K562 (cell line): ENCODE measurements around the gene TSTD2. TPM values are rescaled to one million over a fixed set of nuclear protein-coding genes. Genes with fewer than 3 reads are reported as not detected.
A peak's percentile ranks its signal among the peaks of the same experiment; 100 is the strongest.

Experiments used
- BRD9 ChIP-seq: fragments of 450-650 bp; IDR thresholded peaks from 2 replicates; pipeline ENCODE4 v1.6.1; 2018; ENCODE audit warnings: low read depth; ENCODE audit not compliant: partially characterized antibody
- CBX5 ChIP-seq: IDR thresholded peaks from 2 replicates; pipeline ENCODE4 v1.6.1; 2014; ENCODE audit warnings: low read depth, borderline replicate concordance
- CCNT2 ChIP-seq: IDR thresholded peaks from 2 replicates; pipeline ENCODE4 v1.6.1; 2011; ENCODE audit warnings: borderline replicate concordance, low read depth, mild to moderate bottlenecking, moderate library complexity, mixed read lengths, low read length; ENCODE audit not compliant: insufficient read length; ENCODE audit errors: extremely low read depth
- DIDO1 ChIP-seq: fragments of 450-650 bp; IDR thresholded peaks from 2 replicates; pipeline ENCODE4 v1.6.1; 2016; ENCODE audit warnings: low read depth, missing biosample characterization, missing genetic modification characterization
- ELF2 ChIP-seq: fragments of 250-450 bp; sonication (Bioruptor Pico); IDR thresholded peaks from 2 replicates; pipeline ENCODE4 v1.5.0; 2021; ENCODE audit warnings: mild to moderate bottlenecking
- GATA2 ChIP-seq: sonication (generic); formaldehyde crosslinking; IDR thresholded peaks from 2 replicates; pipeline ENCODE4 v1.4.0; 2020; ENCODE audit warnings: mild to moderate bottlenecking, missing genetic modification reagents
- HDAC3 ChIP-seq: fragments of 450-650 bp; IDR thresholded peaks from 2 replicates; pipeline ENCODE4 v1.6.1; 2018; ENCODE audit warnings: borderline replicate concordance, mild to moderate bottlenecking, moderate library complexity; ENCODE audit not compliant: partially characterized antibody
- HMGN3 ChIP-seq: IDR thresholded peaks from 2 replicates; pipeline ENCODE4 v1.6.1; 2011; ENCODE audit warnings: borderline replicate concordance, low read depth, mild to moderate bottlenecking, mixed read lengths, low read length; ENCODE audit not compliant: insufficient read length; ENCODE audit errors: extremely low read depth
- MEIS2 ChIP-seq: fragments of 450-650 bp; IDR thresholded peaks from 2 replicates; pipeline ENCODE4 v1.6.1; 2014; ENCODE audit warnings: mild to moderate bottlenecking; ENCODE audit not compliant: partially characterized antibody
- NCOA4 ChIP-seq: fragments of 450-650 bp; IDR thresholded peaks from 2 replicates; pipeline ENCODE4 v1.6.1; 2018; ENCODE audit warnings: mild to moderate bottlenecking; ENCODE audit not compliant: partially characterized antibody
- PCBP1 ChIP-seq: fragments of 200-400 bp; formaldehyde crosslinking; IDR thresholded peaks from 2 replicates; pipeline ENCODE4 v1.6.1; 2018; ENCODE audit warnings: mild to moderate bottlenecking, low read depth, low read length; ENCODE audit not compliant: poor library complexity, severe bottlenecking
- POLR2G ChIP-seq: fragments of 200-400 bp; formaldehyde crosslinking; IDR thresholded peaks from 2 replicates; pipeline ENCODE4 v1.6.1; 2017; ENCODE audit warnings: low read depth, mild to moderate bottlenecking, antibody characterized with exemption, low read length, moderate library complexity
- RCOR1 ChIP-seq, 2 experiments: IDR thresholded peaks; 2 replicates each; pipeline ENCODE4 v1.6.1; 2012; ENCODE audit warnings: low read depth in 2 of 2, low read length in 2 of 2, borderline replicate concordance in 1 of 2, improper control_type of control experiment in 1 of 2
- SMARCA5 ChIP-seq: fragments of 450-650 bp; IDR thresholded peaks from 2 replicates; pipeline ENCODE4 v1.6.1; 2016
- TAF1 ChIP-seq: IDR thresholded peaks from 2 replicates; pipeline ENCODE4 v1.6.1; 2011; ENCODE audit warnings: mild to moderate bottlenecking, low read length, moderate library complexity; ENCODE audit not compliant: insufficient read depth, control insufficient read depth, severe bottlenecking; ENCODE audit errors: extremely low read depth
- TGIF2 ChIP-seq: sonication (generic); formaldehyde crosslinking; IDR thresholded peaks from 2 replicates; pipeline ENCODE4 v1.8.1; 2022; ENCODE audit warnings: mild to moderate bottlenecking, missing genetic modification reagents, moderate library complexity
- ZNF354B ChIP-seq: fragments of 250-450 bp; sonication (Bioruptor Pico); IDR thresholded peaks from 2 replicates; pipeline ENCODE4 v1.4.0; 2020
- ZNF764 ChIP-seq: fragments of 250-450 bp; sonication (Bioruptor Pico); IDR thresholded peaks from 2 replicates; pipeline ENCODE4 v1.4.0; 2020; ENCODE audit warnings: low read depth, mild to moderate bottlenecking, moderate library complexity
- polyA plus RNA-seq, 8 experiments: library from polyadenylated mRNA; depleted of rRNA in 4 of 8; stranded (reverse) in 5 of 8; unstranded in 3 of 8; fragments of >200 nt; fragmentation: Nextera tagmentation in 2 of 8; fragmentation: Illumina TruSeq in 1 of 8; extraction: Ambion mirVana in 2 of 8; extraction: Trizol in 1 of 8; gene quantifications; 2 replicates each; pipeline versions ENCODE4 v1.2.1 to v1.2.3, GENCODE V29; 2011 to 2014; ENCODE audit warnings: inconsistent platforms in 1 of 8, missing spikeins in 1 of 8
- total RNA-seq, 7 experiments: library from RNA; depleted of rRNA in 6 of 7; stranded (reverse); fragments of >200 nt in 6 of 7; fragmentation: Illumina TruSeq in 2 of 7; extraction: Trizol in 2 of 7; gene quantifications; 2 replicates each; pipeline versions ENCODE4 v1.2.1 to v1.2.3, GENCODE V29; 2011 to 2021; ENCODE audit warnings: low replicate concordance in 1 of 7
- TF ChIP-seq, protein P1 (sequence below), 3 experiments: IDR thresholded peaks in 2 of 3; conservative IDR thresholded peaks in 1 of 3; 2 replicates each; pipeline ENCODE4 v1.5.1; 2011 to 2012; ENCODE audit warnings: low read length in 3 of 3, mild to moderate bottlenecking in 3 of 3, control low read depth in 2 of 3, improper control_type of control experiment in 1 of 3, inconsistent platforms in 1 of 3, low read depth in 1 of 3, mixed read lengths in 1 of 3, moderate library complexity in 1 of 3; ENCODE audit not compliant: insufficient read depth in 2 of 3
- TF ChIP-seq, protein P2 (sequence below): sonication (generic); formaldehyde crosslinking; IDR thresholded peaks from 2 replicates; pipeline ENCODE4 v1.5.0; 2020; ENCODE audit warnings: missing genetic modification reagents
- TF ChIP-seq, protein P3 (sequence below): IDR thresholded peaks from 2 replicates; pipeline ENCODE4 v1.6.1; 2016; ENCODE audit warnings: missing genetic modification characterization, missing compliant biosample characterization
- TF ChIP-seq, protein P4 (sequence below): fragments of 250-450 bp; sonication (Bioruptor Pico); IDR thresholded peaks from 2 replicates; pipeline ENCODE4 v1.5.1; 2021; ENCODE audit warnings: mild to moderate bottlenecking

The TSTD2 gene
- total and polyA plus RNA-seq, 9 of the 15 experiments (the other 6 are each of a cell fraction or from before 2014, with no cell fraction given) = 10.1 to 36.7 (median 19.0) TPM

DNA sequence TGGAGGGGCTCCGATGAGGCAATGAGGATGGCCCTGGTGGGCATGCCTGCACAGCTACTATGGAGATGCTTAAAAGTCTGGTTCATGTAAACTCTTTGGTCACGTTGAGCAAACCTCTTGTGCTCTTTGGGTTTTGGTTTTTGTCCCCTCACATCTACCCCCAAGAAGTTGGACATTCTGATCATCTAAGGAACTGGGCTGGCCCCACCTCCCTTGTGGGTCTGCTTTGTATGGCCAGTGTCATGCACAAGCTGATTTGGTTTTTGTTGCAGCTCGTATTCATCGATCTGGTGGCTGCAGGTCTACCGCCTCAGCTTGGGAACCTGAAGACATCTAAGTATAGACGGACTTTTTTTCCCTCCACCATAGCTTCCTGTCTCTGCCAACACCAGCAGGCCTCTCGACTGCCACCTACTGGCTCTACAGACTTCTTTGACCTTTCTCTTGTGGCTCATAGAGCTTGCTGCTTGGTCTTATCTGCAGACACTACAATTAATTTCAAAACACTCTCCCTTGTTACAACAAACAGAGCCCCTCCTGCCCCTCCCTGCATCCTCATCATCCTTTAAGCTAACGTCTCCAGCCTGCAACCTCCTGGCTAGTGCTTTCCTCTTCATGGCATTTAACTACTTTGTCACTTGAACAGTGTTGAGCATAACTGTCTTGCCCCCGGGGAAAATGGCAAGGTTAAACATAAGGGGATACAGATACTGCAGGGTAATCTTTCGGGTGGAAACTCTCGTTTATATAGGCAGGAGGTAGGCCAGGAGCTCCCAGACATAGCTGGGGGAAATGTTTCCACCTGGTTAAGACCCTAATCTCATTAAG, 34.5 kb downstream of the TSTD2 start (continued):
- TF ChIP-seq, protein P1, sequence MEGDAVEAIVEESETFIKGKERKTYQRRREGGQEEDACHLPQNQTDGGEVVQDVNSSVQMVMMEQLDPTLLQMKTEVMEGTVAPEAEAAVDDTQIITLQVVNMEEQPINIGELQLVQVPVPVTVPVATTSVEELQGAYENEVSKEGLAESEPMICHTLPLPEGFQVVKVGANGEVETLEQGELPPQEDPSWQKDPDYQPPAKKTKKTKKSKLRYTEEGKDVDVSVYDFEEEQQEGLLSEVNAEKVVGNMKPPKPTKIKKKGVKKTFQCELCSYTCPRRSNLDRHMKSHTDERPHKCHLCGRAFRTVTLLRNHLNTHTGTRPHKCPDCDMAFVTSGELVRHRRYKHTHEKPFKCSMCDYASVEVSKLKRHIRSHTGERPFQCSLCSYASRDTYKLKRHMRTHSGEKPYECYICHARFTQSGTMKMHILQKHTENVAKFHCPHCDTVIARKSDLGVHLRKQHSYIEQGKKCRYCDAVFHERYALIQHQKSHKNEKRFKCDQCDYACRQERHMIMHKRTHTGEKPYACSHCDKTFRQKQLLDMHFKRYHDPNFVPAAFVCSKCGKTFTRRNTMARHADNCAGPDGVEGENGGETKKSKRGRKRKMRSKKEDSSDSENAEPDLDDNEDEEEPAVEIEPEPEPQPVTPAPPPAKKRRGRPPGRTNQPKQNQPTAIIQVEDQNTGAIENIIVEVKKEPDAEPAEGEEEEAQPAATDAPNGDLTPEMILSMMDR (IDR thresholded peaks at IDR 0.05 in 2 of 3, conservative IDR thresholded peaks at IDR 0.05 in 1 of 3; ENCODE audit: insufficient read depth in 2 of 3, low read depth in 1 of 3, low read length in 3 of 3) = peak; percentile 80 to 90 (median 86)
- no peak for TF ChIP-seq NCOA4
- TF ChIP-seq HDAC3 = no peak
- TF ChIP-seq, protein P2, sequence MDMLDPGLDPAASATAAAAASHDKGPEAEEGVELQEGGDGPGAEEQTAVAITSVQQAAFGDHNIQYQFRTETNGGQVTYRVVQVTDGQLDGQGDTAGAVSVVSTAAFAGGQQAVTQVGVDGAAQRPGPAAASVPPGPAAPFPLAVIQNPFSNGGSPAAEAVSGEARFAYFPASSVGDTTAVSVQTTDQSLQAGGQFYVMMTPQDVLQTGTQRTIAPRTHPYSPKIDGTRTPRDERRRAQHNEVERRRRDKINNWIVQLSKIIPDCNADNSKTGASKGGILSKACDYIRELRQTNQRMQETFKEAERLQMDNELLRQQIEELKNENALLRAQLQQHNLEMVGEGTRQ (CRISPR knock-in tag) = no peak
- TF ChIP-seq POLR2G = no peak
- TF ChIP-seq, protein P3, sequence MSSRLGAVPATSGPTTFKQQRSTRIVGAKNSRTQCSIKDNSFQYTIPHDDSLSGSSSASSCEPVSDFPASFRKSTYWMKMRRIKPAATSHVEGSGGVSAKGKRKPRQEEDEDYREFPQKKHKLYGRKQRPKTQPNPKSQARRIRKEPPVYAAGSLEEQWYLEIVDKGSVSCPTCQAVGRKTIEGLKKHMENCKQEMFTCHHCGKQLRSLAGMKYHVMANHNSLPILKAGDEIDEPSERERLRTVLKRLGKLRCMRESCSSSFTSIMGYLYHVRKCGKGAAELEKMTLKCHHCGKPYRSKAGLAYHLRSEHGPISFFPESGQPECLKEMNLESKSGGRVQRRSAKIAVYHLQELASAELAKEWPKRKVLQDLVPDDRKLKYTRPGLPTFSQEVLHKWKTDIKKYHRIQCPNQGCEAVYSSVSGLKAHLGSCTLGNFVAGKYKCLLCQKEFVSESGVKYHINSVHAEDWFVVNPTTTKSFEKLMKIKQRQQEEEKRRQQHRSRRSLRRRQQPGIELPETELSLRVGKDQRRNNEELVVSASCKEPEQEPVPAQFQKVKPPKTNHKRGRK (tag) = no peak
- TF ChIP-seq ZNF764 (CRISPR knock-in tag) = peak; percentile 83
- no peak for TF ChIP-seq TAF1
- no peak for TF ChIP-seq HMGN3
- TF ChIP-seq DIDO1 = no peak
- no peak for TF ChIP-seq CCNT2
- TF ChIP-seq ZNF354B (CRISPR knock-in tag) = no peak
- TF ChIP-seq GATA2 = no peak
- TF ChIP-seq, protein P4, sequence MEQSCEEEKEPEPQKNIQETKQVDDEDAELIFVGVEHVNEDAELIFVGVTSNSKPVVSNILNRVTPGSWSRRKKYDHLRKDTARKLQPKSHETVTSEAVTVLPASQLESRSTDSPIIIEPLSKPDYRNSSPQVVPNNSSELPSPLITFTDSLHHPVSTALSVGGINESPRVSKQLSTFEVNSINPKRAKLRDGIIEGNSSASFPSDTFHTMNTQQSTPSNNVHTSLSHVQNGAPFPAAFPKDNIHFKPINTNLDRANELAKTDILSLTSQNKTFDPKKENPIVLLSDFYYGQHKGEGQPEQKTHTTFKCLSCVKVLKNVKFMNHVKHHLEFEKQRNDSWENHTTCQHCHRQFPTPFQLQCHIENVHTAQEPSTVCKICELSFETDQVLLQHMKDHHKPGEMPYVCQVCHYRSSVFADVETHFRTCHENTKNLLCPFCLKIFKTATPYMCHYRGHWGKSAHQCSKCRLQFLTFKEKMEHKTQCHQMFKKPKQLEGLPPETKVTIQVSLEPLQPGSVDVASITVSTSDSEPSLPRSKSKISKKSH (CRISPR knock-in tag) = no peak
- TF ChIP-seq SMARCA5 = no peak; the same call in 1 of the 2 replicates
- 0 out of 4 replicates have a peak, but pooled peaks of 1 of the 2 experiments have one; percentile 20 for TF ChIP-seq RCOR1 (IDR thresholded peaks at IDR 0.05; ENCODE audit: borderline replicate concordance in 1 of 2, low read depth in 2 of 2, low read length in 2 of 2)
- no peak for TF ChIP-seq BRD9
- no peak for TF ChIP-seq ELF2
- peak; percentile 46 for TF ChIP-seq MEIS2
- TF ChIP-seq TGIF2 (CRISPR knock-in tag) = no peak
- TF ChIP-seq CBX5 = no peak
- no peak for TF ChIP-seq PCBP1
